BE2C (cell line): Measurements from ENCODE around the gene THSD7B.

Experiments used
- DNase-seq: peaks from one replicate; pipeline ENCODE4 v3.0.0-alpha.2; 2020
- H3K27me3 ChIP-seq: fragments of 250-450 bp; sonication (Bioruptor Pico); 2 replicates; pipeline ENCODE4 v1.5.1; 2020; ENCODE audit warnings: mild to moderate bottlenecking
- H3K36me3 ChIP-seq: fragments of 250-450 bp; sonication (Bioruptor Pico); 2 replicates; pipeline ENCODE4 v1.5.1; 2020; ENCODE audit warnings: mild to moderate bottlenecking
- H3K4me1 ChIP-seq: fragments of 250-450 bp; sonication (Bioruptor Pico); 2 replicates; pipeline ENCODE4 v1.5.1; 2020
- H3K4me3 ChIP-seq: 2 replicates; pipeline ENCODE4 v1.5.1; 2011; ENCODE audit warnings: low read depth, low read length
- H3K9me3 ChIP-seq: fragments of 250-450 bp; sonication (Bioruptor Pico); 2 replicates; pipeline ENCODE4 v1.5.1; 2020
- TF ChIP-seq, protein P1 (sequence below): IDR thresholded peaks from 2 replicates; pipeline ENCODE4 v1.5.1; 2012; ENCODE audit warnings: mild to moderate bottlenecking, low read depth, low read length

THSD7B gene

DNA sequence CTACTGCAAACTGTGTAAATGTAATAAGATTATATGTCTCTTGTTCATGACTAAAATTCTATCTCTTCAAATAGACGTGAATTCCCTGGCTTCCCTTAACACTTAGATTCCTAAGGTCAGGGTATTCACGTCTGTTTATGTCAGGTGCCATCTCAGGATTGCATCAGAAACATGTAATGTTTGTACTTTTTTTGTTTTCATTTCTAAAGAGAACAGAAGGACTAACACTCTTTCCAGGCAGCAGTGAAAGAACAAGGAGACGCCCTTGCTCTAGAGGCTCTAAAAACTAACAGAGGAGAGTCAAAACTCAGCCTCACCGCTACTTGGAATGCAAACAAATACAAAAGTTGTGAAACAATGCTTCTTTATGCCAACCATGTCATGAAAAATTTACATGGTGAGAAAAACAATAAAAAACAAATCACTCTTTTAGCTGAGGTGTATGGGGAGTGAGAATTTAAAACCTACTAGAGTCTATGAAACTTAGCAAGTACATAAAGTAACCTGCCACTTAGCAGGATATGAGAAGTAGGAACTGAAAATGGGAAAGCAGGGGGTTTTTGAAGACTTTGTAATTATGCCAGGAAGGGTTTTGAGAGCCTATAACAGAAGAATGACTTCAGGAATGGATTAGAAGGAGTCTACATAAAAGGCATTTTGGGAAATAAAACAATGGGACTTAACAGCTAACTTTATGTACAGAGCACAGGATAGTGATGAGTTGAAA is 522.7 kb downstream of the THSD7B start:
- no peaks in the 10 kb centered on the region for H3K9me3 ChIP-seq
- TF ChIP-seq, protein P1, sequence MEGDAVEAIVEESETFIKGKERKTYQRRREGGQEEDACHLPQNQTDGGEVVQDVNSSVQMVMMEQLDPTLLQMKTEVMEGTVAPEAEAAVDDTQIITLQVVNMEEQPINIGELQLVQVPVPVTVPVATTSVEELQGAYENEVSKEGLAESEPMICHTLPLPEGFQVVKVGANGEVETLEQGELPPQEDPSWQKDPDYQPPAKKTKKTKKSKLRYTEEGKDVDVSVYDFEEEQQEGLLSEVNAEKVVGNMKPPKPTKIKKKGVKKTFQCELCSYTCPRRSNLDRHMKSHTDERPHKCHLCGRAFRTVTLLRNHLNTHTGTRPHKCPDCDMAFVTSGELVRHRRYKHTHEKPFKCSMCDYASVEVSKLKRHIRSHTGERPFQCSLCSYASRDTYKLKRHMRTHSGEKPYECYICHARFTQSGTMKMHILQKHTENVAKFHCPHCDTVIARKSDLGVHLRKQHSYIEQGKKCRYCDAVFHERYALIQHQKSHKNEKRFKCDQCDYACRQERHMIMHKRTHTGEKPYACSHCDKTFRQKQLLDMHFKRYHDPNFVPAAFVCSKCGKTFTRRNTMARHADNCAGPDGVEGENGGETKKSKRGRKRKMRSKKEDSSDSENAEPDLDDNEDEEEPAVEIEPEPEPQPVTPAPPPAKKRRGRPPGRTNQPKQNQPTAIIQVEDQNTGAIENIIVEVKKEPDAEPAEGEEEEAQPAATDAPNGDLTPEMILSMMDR, result no peak
- H3K36me3 ChIP-seq, result no peaks in the 10 kb centered on the region
- no peaks in the 10 kb centered on the region for H3K4me1 ChIP-seq
- no peak overlapping the region for H3K4me3 ChIP-seq
- H3K27me3 ChIP-seq, result no peaks in the 10 kb centered on the region
- no peak for DNase-seq

- no peaks in the 10 kb centered on the region for H3K9me3 ChIP-seq
- DNase-seq, result no peak
- H3K36me3 ChIP-seq, result no peaks in the 10 kb centered on the region
- H3K27me3 ChIP-seq, result no peaks in the 10 kb centered on the region
- TF ChIP-seq, protein P1, result no peak
- H3K4me3 ChIP-seq, result no peak overlapping the region
- no peaks in the 10 kb centered on the region for H3K4me1 ChIP-seq
Measured at GRCh38 chr2:137291836-137292570, 526.7 kb downstream of the THSD7B start.

- no peaks in the 10 kb centered on the region for H3K9me3 ChIP-seq
- H3K27me3 ChIP-seq, result no peaks in the 10 kb centered on the region
- no peak overlapping the region for H3K4me3 ChIP-seq
- DNase-seq, result no peak
- no peaks in the 10 kb centered on the region for H3K36me3 ChIP-seq
- no peaks in the 10 kb centered on the region for H3K4me1 ChIP-seq
- TF ChIP-seq, protein P1, result no peak
Measured at GRCh38 chr2:137298377-137298776, 533.0 kb downstream of the THSD7B start.

- Histone ChIP-seq H3K36me3 (no peaks in the 10 kb centered on the region), H3K27me3 (no peaks in the 10 kb centered on the region), H3K4me1 (no peaks in the 10 kb centered on the region), H3K9me3 (no peaks in the 10 kb centered on the region), H3K4me3 (no peak overlapping the region)
- DNase-seq, result no peak
- TF ChIP-seq, protein P1, result no peak
Measured at GRCh38 chr2:137300987-137301386, 535.6 kb downstream of the THSD7B start.

GRCh38 chr2:137302957-137303356 is 537.6 kb downstream of the THSD7B start:
- no peaks in the 10 kb centered on the region for H3K27me3 ChIP-seq
- TF ChIP-seq, protein P1, result no peak
- H3K36me3 ChIP-seq, result no peaks in the 10 kb centered on the region
- no peak for DNase-seq
- H3K4me1 ChIP-seq, result no peaks in the 10 kb centered on the region
- no peaks in the 10 kb centered on the region for H3K9me3 ChIP-seq
- no peak overlapping the region for H3K4me3 ChIP-seq

DNA sequence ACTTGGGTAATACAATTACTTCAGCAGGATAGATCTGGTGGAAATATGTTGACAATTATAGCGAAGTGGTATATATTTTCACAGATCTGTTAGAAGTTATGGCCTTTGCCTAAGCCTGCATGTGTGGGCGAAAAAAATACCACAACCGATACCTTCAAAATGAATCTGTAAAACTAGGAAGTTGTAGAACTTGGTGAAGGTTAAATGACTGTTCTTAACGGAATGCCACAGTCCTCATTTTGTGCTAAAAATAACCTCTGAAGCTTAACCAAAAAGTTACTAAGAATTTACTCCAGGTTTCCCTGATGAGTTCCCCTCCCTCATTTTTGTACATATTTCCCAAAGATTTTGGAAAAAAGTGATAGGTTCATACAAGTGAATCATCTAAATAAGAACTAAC is 550.7 kb downstream of the THSD7B start:
- Histone ChIP-seq H3K9me3 (no peaks in the 10 kb centered on the region), H3K4me3 (no peak overlapping the region), H3K36me3 (no peaks in the 10 kb centered on the region), H3K4me1 (no peaks in the 10 kb centered on the region), H3K27me3 (no peaks in the 10 kb centered on the region)
- DNase-seq, result no peak
- TF ChIP-seq, protein P1, result no peak
